H1 (cell line): ENCODE measurements around the gene APOA4. TPM values are rescaled to one million over a fixed set of nuclear protein-coding genes. Genes with fewer than 3 reads are reported as not detected.

ENCODE experiments used
- CEBPB ChIP-seq: IDR thresholded peaks from 2 replicates; pipeline ENCODE4 v1.6.1; 2012; ENCODE audit warnings: low read depth, low read length
- GABPA ChIP-seq: IDR thresholded peaks from 2 replicates; pipeline ENCODE4 v1.6.1; 2011; ENCODE audit warnings: mild to moderate bottlenecking, low read length, moderate library complexity, borderline replicate concordance; ENCODE audit not compliant: insufficient read depth
- MAFK ChIP-seq: IDR thresholded peaks from 2 replicates; pipeline ENCODE4 v1.6.1; 2012; ENCODE audit warnings: low read depth, mild to moderate bottlenecking, improper control_type of control experiment, low read length
- RFX5 ChIP-seq: IDR thresholded peaks from 2 replicates; pipeline ENCODE4 v1.6.1; 2011; ENCODE audit warnings: low read depth, low read length, improper control_type of control experiment, borderline replicate concordance
- SIX5 ChIP-seq: IDR thresholded peaks from 2 replicates; pipeline ENCODE4 v1.6.1; 2011; ENCODE audit warnings: mild to moderate bottlenecking, low read depth, low read length
- polyA plus RNA-seq, 7 experiments: library from polyadenylated mRNA; depleted of rRNA in 3 of 7; stranded (reverse) in 5 of 7; unstranded in 2 of 7; fragments of >200 nt in 5 of 7; fragments of 200-250 nt in 2 of 7; gene quantifications; 1 replicate in 5 of 7; 2 replicates in 1 of 7; 4 replicates in 1 of 7; pipeline versions ENCODE4 v1.2.1 to v1.2.3, GENCODE V29; 2011 to 2013; ENCODE audit warnings: missing spikeins in 2 of 7, mixed read lengths in 2 of 7
- total RNA-seq: library from RNA; stranded (reverse); fragmentation: NEBNext Ultra II Directional; extraction: Animal tissue kit (Norgen Biotek cat#: 25700); gene quantifications from 2 replicates; pipeline ENCODE4 v1.2.1, GENCODE V29; 2021

APOA4 gene
- total and polyA plus RNA-seq, 2 of the 8 experiments (the other 6 are each of a cell fraction or from before 2014, with no cell fraction given): not detected

DNA sequence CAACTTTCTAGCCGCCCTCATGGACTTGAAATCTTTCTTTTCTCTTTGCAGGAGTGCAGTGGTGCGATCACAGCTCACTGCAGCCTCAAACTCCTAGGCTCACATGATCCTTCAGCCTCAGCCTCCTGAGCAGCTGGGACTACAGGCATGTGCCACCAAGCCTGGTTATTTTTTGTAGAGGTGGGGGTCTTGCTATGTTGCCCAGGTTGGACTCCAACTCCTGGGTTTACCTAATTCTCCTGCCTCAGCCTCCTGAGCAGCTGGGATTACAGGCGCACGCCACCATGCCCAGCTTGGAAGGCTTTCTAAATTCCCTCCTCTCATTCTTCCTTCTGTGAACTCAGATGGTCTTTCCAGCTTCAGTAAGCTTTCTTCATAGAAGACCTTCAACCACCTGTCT, 19.0 kb upstream of the APOA4 start (continued):
- TF ChIP-seq MAFK (no peak), GABPA (no peak), CEBPB (no peak), SIX5 (no peak), RFX5 (no peak)
